Sciatic nerve (tissue), 2 donors: ENCODE results near the gene TAF4B. TPM values are rescaled to one million over a fixed set of nuclear protein-coding genes. Genes with fewer than 3 reads are reported as not detected.
"Not testable (repeated sequence)": the region's sequence is repeated elsewhere in the genome, so short reads cannot be mapped to it uniquely, and the experiment has no call there.

ENCODE experiments used
- ATAC-seq: fragments of 200-7000 bp; cut with Tn5 transposase; one replicate; pipeline ENCODE4 v1.9.1; 2020; ENCODE audit warnings: mild to moderate bottlenecking, moderate library complexity
- DNase-seq: peaks from one replicate; pipeline ENCODE4 v3.0.0-alpha.2; 2020; ENCODE audit warnings: low spot score
- intact Hi-C: fragments of 100-400 bp; cut with DNase I; formaldehyde crosslinking; loops from one replicate; pipeline ENCODE4 v1.14.2; 2022
- total RNA-seq: library from RNA; stranded (reverse); fragmentation: NEBNext Ultra II Directional; extraction: Animal tissue kit (Norgen Biotek cat#: 25700); gene quantifications from one replicate; pipeline ENCODE4 v1.2.1, GENCODE V29; 2021
- donor health status: DM: no; HTN: no; CAD: no.
- donor health status: DM: no; HTN: no; CAD: no.

Gene TAF4B
- total RNA-seq, 1 donor from 2014 or later: 5.5 TPM

DNA sequence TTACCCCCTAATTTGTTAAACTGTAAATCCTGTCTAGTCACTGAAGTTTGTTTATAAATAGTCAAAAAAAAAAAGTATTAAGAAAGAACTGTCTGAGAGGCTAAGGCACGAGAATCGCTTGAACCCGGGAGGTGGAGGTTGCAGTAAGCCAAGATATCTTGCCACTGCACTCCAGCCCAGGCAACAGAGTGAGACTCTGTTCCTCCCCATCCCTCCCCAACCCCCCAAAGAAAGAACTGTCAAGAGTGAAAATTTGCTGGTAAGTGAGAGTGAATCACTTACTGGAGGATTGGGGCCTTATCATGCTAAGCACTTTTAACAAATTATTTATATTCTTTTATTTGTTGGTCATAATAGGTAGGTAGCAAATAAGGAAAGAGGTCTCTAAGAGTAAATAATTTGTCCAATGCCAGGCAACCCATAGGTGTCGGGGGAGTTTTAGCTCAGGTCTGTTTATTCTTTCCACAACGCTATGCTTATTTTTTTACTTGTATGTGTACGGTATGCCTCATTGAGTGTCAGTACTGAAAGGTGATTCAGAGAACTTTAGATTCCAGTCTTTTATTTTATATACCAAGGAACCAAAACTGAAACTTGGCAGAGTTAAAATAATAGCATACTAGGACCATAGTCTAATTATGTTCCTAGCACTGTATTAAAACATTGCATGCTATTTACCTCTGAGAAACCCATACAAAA lies 2.5 kb downstream of the TAF4B start:
- ATAC-seq (no peak), DNase-seq (no peak)
- intact Hi-C loops: no loop called here

DNA sequence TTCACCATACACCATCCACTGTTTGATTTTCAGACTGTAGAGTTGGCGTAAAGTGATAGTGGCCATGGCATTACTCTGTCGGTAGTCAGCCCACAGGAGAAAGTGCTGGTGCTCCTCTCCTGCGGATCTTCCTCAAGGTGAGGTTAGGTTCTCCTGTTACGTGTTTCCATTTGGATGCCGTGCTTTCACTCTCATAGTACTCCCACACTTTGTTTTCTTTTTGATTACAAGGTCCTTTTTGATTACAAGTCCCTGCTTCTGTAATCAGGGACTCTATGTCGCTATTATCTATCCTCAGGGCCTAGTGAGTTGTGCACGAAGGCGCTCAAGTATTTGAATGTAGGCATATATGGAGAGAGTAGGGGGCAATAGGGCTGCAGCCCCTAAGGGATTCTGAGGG lies 4.3 kb downstream of the TAF4B start:
- intact Hi-C loops: loop anchor here (5.0 kb wide), 1 partner anchor 133 kb away; no protein-coding TSS in a partner anchor
- no peak for DNase-seq
- ATAC-seq: no peak

DNA sequence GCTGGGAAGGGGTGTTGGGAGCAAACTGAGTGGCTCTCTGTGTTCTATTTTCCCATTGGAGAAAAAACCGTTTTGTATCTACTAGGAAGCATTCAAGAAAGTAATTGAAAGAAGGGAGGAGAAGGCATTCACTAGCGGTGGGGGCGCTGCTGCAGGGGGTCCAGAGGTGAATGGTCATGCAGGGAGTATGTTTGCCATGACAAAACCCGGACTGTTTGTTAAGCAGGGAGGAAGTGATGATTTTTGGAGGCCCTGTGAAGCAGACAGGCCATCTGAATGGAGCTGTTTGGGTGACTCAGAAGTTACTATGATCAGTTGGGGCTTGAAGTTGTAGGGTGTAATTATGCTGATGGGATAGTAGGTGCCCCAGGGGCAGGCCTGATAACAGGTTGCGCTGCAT lies 7.0 kb downstream of the TAF4B start:
- DNase-seq (no peak), ATAC-seq (no peak)
- intact Hi-C loops: loop anchor here (5.0 kb wide), 1 partner anchor 136 kb away; no protein-coding TSS in a partner anchor

DNA sequence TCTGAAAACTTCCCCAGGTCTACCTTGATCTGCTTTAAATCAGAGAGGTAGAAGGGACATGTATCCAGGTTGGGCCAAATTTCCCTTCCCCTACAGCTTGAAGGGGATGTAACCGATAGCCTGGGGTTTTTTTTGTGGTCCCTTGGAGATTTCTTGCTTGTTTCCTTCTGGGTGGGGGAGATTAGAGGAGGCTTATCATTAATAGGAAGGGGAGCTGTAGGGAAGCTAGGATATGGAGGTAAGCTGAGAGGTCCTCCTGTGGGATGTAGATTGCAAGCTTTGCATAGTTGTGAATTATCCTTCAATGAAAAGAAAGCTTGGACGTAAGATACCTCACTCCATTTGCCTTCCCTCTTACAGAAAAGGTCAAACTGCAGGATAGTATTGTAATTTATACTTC lies 11.1 kb downstream of the TAF4B start:
- ATAC-seq, intact Hi-C loops, DNase-seq: not testable (repeated sequence)

DNA sequence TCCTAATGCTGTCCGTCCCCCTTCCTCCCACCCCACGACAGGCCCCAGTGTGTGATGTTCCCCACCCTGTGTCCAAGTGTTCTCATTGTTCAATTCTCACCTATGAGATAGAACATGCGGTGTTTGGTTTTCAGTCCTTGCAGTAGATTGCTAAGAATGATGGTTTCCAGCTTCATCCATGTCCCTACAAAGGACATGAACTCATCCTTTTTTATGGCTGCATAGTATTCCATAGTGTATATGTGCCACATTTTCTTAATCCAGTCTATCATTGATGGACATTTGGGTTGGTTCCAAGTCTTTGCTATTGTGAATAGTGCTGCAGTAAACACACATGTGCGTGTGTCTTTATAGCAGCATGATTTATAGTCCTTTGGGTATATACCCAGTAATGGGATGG lies 12.5 kb downstream of the TAF4B start:
- ATAC-seq, intact Hi-C loops: not testable (repeated sequence)

DNA sequence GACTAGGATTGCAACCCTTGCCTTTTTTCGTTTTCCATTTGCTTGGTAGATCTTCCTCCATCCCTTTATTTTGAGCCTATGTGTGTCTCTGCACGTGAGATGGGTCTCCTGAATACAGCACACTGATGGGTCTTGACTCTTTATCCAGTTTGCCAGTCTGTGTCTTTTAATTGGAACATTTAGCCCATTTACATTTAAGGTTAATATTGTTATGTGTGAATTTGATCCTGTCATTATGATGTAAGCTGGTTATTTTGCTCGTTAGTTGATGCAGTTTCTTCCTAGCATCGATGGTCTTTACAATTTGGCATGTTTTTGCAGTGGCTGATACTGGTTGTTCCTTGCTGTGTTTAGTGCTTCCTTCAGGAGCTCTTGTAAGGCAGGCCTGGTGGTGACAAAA lies 16.1 kb downstream of the TAF4B start:
- ATAC-seq, DNase-seq, intact Hi-C loops: not testable (repeated sequence)

More for the DNA sequence above, 12.5 kb downstream of the TAF4B start:
- DNase-seq: not testable (repeated sequence)

DNA sequence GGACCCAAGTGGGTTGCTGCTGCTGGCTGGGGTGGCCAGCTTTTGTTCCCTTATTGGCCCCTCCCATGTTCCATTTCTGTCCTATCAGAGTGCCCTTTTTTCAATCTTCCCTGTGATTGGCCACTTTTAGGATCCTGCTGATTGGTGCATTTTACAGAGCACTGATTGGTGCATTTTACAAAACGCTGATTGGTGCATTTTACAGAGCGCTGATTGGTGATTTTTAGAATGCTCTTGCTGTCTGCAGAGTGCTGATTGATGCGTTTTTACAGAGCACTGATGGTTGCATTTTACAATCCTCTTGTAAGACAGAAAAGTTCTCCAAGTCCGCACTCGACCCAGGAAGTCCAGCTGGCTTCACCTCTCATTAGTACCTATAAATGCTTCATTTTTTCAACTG lies 19.2 kb downstream of the TAF4B start:
- DNase-seq, intact Hi-C loops, ATAC-seq: not testable (repeated sequence)

DNA sequence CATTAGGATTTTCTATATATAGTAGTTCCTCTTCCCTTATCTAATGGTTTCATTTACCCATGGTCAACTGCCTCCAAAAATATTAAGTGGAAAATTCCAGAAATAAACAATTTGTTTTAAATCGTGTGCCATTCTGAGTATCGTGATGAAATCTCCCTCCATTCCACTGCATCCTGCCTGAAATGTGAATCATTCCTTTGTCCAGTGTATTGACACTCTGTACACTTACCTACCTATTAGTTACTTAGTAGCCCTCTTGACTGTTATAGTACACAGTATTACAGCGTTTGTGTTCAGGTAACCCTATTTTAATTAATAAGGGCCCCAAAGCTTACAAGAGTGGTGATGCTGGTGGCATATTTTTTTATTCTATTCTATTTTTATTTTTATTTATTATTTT lies 26.2 kb downstream of the TAF4B start:
- intact Hi-C loops: no loop called here
- ATAC-seq (no peak), DNase-seq (no peak)

DNA sequence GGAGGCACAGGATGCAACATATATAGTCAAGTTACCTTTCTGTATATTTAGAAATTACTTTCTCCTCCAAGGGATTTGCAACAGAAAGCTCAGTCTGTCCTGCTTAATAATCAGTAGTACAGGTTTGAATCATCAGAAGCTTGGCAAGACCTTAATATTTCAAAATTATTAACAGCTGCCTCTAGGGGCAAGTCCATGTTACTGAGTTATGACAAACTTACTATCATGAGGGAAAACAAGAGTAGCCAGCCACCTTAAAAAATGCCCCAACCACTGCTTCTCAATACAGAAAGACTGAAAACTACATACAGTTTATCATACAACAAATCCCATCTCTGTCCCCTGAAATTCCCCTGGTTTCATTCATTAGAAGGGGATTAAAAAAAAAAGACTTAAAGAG lies 28.6 kb downstream of the TAF4B start:
- intact Hi-C loops, DNase-seq, ATAC-seq: not testable (repeated sequence)

DNA sequence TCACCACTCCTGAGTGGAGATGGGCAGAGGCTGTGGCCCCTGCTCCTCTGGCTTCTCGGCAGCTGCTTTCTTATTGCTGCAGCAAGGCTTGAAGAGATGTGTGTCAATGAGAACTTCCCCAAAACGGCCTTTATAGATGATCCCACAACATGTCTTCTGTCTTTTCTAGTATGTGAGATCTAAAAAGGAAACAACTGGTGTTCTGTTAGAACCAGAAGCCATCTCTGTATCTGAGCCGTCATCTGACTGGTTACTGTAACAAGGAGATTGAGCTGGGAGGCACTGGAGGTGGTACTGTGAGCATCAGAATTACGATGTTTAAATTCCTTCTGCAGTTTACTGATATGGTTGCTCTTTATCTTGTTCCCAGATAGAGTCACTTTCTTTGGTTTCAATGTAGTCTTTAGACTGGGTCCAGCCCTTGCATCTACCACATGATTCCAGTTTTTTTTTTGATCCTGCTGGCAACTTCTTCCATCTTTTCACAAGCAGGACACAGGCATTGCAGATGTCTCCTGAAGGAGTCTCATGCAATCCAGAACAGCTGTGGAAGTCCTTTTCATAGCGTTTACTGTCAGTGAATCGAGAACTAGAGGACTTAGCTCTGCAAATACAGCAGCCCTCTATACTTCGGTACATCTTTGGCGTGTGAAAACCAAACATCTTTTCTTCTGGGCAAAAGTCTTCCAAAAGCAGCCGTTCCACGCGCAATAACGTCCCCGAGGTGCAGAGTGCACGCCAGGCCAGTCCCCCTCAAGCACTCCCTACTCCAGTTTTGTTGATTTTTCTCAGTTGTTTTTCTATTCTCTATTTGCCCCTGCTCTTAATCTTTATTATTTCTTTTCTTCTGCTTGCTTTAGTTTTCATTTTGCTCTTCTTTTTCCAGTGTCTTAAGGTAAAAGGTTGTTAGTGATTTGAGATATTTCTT lies 29.7 kb downstream of the TAF4B start:
- ATAC-seq: peak; percentile 36
- intact Hi-C loops: no loop called here
- DNase-seq: no peak

DNA sequence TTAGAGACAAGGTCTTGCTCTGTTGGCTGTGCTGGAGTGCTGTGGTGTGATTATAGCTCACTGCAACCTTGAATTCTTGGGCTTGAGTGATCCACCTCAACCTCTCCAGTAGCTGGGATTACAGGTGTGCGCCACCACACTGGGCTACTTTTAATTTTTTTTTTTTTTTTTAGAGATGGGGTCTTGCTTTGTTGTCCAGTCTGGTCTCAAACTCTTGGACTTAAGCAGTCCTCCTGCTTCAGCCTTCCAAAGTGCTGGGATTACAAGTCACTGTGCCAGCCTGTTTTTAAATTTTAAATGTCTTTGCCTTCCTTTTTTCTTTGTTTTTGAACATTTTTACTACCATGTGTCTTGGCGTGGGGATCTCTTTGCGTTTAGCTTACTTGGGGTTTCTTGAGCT lies 32.5 kb downstream of the TAF4B start:
- no peak for ATAC-seq
- no peak for DNase-seq
- intact Hi-C loops: no loop called here

DNA sequence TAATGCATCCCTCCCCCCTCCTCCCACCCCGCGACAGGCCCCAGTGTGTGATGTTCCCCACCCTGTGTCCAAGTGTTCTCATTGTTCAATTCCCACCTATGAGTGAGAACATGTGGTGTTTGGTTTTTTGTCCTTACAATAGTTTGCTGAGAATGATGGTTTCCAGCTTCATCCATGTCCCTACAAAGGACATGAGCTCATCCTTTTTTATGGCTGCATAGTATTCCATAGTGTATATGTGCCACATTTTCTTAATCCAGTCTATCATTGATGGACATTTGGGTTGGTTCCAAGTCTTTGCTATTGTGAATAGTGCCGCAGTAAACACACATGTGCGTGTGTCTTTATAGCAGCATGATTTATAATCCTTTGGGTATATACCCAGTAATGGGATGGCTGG lies 33.2 kb downstream of the TAF4B start:
- DNase-seq, ATAC-seq, intact Hi-C loops: not testable (repeated sequence)

DNA sequence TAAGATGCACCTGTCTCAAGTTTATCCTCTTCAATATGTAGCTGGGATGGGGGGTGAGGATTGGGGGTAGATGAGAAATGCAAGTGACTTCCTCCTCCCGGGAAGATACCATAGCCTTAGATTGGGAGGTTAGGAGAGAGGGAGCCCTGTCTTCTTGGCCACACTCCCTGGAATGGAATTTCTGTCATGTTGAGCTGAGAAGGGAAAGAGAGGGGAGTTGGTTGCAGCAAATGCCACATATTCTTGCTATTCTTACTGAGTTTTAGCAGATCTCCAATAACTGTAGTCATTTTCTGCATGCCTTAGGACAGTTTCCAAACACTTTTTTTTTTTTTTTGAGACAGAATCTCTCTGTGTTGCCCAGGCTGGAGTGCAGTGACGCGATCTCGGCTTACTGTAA lies 35.9 kb downstream of the TAF4B start:
- ATAC-seq (no peak), DNase-seq (no peak)
- intact Hi-C loops: no loop called here

DNA sequence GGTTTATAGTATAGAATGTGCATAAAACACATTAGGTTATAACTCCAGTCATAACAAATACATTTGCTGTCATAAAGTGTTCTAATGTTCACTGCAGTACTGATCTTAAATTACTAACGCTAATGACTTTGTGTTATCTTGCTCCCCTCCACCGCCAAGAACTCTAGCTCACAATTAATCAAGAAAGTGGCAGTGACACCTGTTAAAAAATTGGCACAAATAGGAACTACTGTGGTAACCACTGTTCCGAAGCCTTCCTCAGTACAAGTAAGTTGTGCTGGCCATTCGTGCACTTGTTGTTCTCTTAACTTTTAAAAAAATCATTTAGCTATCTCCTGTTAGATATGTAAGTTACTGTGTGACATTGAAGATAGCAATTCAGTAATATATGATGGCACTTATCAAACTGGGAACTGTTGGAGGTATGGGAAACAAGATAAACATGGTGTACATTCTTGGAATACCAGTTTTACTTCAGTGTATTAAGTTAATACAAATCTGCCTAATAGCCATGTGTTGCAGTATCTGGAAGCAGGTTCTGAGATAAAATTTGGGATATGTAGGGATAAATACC lies 41.2 kb downstream of the TAF4B start:
- DNase-seq (no peak), ATAC-seq (no peak)
- intact Hi-C loops: no loop called here

DNA sequence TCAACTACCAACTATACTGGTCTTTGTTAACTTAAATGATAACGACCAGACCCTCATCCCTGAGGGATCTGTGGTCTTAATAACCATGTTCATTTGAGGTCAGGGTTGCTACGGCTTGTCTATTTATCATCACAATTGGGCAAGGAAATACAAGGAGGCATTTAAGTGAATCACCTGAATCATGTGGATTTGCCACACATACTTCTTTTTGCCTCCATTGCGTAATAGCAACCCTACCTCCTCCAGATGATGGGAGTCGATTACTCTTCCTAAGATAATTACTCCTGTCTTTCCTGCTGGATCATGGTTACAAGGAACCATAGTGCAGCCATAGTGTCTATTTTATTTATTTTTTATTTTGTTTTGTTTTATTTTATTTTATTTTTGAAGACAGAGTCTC lies 42.2 kb downstream of the TAF4B start:
- no peak for DNase-seq
- no peak for ATAC-seq
- intact Hi-C loops: no loop called here

DNA sequence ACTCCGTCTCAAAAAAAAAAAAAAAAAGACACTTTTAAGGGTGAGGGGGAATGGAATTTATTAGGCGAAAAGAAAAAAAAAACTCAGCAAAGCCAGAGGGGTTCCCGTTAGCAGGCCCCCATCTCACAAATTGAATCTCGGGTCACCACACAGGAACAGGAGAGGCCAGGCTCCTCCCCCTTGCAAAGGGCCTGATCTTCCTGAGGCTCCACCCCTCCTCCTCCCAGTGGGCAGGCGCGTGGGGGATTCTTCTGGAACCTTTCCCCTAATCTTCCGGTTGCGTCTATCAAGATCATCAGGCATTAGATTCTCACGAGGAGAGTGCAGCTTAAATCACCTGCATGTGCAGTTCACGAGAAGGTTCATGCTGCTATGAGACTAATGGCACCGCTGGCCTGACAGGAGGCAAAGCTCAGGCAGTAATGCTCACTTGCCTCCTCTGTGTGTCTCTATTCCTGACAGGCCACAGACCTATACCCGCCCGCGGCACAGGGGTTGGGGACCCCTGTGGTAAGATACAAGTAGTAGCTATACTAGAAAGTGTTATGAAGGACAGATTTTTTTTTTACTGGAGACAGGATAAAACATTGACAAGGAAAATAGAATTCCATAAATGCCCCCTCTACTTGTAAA lies 45.8 kb downstream of the TAF4B start:
- intact Hi-C loops: no loop called here

DNA sequence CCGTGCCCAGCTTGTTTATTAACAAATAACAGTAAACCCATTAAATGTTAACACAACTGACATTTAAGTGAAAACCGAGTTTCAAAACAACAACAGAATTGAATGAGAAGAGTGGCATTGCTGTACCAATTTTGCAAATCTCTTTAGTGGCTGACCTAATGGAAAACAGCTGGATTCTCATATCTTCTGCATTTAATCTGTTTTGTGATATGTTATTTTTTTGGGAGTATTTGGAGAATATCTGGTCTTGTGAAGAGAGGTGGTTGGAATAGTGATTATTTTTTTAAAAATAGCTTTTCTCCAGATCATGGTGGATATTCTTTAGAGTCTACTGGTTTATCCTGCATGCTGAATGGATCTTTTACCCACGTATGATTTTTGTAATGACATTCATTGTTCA lies 51.1 kb downstream of the TAF4B start:
- ATAC-seq: no peak
- intact Hi-C loops: no loop called here
- DNase-seq: no peak

More for the DNA sequence above, 45.8 kb downstream of the TAF4B start:
- ATAC-seq: no peak
- no peak for DNase-seq

DNA sequence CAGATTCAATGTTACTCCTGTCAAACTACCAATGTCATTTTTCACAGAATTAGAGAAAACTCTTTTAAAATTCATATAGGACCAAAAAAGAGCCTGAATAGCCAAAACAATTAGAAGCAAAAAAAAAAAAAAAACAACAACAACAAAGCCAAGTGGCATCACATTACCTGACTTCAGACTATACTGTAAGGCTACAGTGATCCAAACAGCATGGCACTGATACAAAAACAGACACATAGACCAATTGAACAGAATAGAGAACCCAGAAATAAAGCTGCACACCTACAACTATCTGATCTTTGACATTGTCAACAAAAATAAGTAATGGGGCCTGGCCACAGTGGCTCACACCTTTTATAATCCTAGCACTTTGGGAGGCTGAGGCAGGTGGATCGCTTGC lies 53.2 kb downstream of the TAF4B start:
- intact Hi-C loops: no loop called here
- no peak for DNase-seq
- ATAC-seq: no peak

DNA sequence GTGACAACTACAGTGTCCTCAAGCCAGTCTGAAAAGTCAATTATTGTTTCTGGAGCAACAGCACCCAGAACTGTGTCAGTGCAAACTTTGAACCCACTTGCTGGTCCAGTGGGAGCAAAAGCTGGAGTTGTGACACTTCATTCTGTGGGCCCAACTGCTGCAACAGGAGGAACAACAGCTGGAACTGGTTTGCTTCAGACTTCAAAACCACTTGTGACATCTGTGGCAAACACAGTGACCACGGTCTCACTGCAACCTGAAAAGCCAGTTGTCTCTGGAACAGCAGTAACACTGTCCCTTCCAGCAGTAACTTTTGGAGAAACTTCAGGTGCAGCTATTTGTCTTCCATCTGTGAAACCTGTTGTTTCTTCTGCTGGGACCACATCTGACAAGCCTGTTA lies 59.8 kb downstream of the TAF4B start:
- intact Hi-C loops: no loop called here
- DNase-seq (no peak), ATAC-seq (no peak)
